AG20443 (cell line): ENCODE results near the gene PTPRD.

Source experiments
- DNase-seq: peaks from one replicate; pipeline ENCODE4 v3.0.0; 2012; ENCODE audit warnings: low spot score, mixed read lengths

PTPRD gene

DNA sequence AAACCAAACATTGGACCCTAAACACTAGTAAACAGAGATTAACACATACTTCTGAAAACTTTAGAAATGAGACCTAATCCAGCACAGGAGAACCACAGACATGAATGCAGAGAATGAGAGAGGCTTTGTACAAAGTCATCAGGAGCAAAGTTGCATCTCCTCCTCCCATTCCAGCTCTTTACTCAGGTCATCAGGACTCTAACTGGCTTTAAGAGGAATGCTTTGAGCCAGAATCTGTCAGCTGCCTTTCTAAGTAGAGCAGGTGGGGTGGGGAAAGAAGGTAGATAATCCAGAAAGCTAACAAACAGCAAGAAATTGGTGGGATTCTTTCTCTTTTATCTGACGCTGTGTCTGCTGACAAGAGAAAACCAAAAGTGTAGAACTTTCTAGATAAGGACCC, 2230.5 kb downstream of the PTPRD start:
- DNase-seq = no peak

DNA sequence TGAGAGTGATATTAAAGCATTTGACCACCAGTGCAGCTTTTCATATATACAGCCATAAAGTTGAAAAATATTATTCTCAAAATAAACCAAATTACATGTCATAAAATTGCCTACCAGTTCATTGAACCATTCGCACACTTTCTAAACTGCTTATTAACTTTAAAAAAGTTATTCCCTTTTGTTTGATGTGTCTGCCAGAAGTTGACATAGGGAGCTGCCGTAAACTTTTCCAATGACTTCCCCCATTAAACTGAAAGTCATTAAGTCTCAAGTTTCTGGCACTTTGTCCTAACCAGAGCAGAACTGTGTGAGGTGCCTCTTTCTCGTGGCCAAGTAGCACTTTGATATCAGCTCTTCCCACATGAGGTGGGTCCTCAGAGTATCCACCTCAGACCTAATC, 2231.2 kb downstream of the PTPRD start:
- DNase-seq = no peak

- no peak for DNase-seq
Observed at GRCh38 chr9:8374471-8374870, 2238.3 kb downstream of the PTPRD start.

GRCh38 chr9:8371686-8372085, 2241.1 kb downstream of the PTPRD start:
- DNase-seq = no peak

- no peak for DNase-seq
Observed at GRCh38 chr9:8366161-8366926, 2246.5 kb downstream of the PTPRD start.

- no peak for DNase-seq
Observed at GRCh38 chr9:8365466-8366160, 2247.2 kb downstream of the PTPRD start.

DNA sequence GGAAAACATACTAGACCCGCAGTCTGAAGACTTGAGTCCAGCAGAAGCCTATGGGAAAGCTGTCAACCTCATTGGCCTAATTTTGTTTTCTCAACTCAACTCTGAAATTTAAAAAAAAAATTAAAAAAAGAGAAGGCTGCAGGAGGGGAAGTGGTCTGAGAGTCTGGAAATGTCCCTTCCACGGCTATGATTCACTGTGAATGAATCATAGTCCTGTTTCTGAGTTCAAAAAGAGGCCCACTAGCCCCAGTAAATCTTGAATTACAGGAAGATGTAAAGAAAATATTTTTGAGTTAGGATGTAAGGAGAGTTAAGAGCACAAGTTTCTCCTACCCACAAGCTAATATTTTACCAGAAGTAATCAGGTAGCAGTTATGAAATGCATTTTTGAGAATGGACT, 2247.8 kb downstream of the PTPRD start:
- DNase-seq = no peak

GRCh38 chr9:8364026-8364752, 2248.6 kb downstream of the PTPRD start:
- no peak for DNase-seq

DNA sequence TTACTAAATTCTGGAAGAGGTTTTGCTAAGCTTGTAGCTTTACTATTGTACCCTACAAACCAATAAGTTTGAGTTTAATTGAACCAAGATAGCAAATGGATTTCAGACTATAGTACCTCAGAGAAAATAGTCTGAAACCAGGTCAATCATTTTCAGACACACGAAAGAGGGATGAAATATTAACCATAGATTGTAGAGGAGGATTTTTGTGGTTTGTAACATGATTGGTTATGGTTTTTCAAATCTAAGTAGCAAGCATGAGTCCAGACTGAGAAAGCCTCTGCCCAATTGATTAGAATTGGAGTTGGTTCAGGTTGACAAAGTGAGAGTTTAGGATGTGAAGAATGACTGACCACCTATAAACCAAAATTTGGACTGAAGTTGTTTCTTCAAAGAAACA, 2250.6 kb downstream of the PTPRD start:
- DNase-seq = no peak

GRCh38 chr9:8361364-8361763, 2251.4 kb downstream of the PTPRD start:
- DNase-seq = no peak

- DNase-seq = no peak
Observed at GRCh38 chr9:8356406-8356805, 2256.4 kb downstream of the PTPRD start.

DNA sequence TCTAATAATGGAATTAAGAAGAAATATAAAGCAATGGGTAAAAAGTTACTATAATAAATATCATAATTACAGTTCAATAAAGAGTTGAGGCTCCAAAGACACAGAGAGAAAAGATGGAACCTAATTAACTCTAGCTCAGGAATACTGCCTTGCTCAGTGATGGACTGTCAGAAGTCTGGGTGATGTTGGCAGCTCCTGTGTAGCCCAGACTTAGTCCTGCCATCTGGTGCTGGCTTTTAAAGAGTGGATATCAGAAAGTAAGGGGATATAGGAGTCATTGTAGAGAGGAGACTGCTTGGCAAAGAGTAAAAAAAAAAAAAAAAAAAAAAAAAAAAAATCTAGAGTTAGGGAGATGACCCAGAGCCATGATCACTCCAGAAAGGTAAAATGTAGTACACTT, 2261.4 kb downstream of the PTPRD start:
- no peak for DNase-seq

DNA sequence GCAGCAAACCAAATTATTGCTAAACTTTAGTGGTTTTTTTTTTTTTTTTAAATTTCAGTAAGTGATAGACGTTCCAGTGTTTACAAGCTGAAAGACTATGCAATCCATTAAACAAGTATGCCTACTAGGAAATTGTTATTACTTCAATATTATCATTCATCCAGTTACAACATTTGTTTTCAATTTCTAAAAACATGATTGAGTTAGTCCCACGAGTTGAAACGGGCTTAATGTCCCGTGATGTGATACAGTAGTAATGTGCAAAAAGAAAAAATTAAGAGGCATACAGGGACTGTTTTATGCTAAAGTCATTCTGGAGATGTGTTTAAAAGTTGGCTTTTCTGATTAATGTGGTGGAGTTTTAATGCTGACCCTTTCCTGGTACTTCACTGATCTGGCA, 2262.9 kb downstream of the PTPRD start:
- no peak for DNase-seq

GRCh38 chr9:8349376-8349775, 2263.4 kb downstream of the PTPRD start:
- DNase-seq = no peak

GRCh38 chr9:8348756-8349155, 2264.0 kb downstream of the PTPRD start:
- DNase-seq = no peak

- DNase-seq = no peak
Observed at GRCh38 chr9:8346296-8346695, 2266.5 kb downstream of the PTPRD start.

DNA sequence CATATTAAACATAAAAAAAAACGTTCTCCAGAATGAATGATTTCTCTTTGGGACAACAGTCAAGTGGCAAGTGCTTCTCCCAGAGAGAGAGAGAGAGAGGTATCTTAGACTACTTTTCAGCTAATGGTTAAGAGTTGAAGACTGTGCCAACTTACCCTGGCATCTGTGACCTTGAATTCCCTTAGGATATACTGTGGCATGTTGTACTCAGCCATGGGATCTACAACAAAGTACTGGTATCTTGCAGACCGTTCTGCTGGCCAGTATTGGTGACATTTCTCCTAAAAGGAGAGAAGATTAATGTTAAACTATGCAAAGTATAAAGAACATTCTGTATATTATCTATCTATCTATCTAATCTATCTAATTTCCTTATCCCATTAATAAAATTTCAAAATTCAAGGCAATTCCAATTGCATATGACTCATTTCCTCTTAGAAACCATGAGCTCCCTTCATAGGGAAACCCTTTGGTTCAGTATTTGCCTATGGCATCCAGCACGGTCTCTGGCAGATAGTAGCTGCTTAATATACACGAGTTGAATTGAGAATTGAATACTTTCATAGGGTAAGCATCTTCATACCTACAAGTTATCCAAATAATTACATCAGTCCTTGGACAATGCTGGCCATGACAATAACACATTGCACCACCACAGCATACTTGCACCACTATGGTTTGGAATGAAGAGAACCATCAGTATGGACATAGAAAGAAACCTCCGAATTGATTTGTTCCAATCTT, 2273.9 kb downstream of the PTPRD start:
- DNase-seq = no peak

- no peak for DNase-seq
Observed at GRCh38 chr9:8337834-8338766, 2274.7 kb downstream of the PTPRD start.

- no peak for DNase-seq
Observed at GRCh38 chr9:8332871-8333270, 2279.9 kb downstream of the PTPRD start.

DNA sequence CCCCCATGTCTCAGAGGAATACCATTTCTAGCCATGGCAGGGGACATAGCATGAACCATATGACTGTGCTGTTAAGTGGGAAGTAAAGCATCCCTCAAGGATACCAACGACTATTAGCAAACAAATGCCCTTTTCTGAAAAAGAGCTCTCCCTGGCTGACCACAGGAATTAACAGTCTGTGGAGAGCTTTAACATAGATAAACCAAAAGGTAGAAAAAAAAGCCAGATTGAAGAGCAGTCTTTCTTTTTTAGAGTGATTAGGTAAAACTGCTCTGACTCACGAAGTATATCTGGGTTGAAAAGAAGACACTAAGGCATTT, 2280.5 kb downstream of the PTPRD start:
- DNase-seq = no peak
